Measurements from ENCODE around the gene HSPG2.
"Not testable (repeated sequence)": the region's sequence is repeated elsewhere in the genome, so short reads cannot be mapped to it uniquely, and the experiment has no call there.

- TF ChIP-seq EZH2 (IDR thresholded peaks at IDR 0.05; ENCODE audit: low read length, unreplicated experiment); CTCF (conservative IDR thresholded peaks at IDR 0.05; ENCODE audit: low read depth, low read length): not testable (repeated sequence)
Observed at GRCh38 chr1:21776925-21777324, 160.2 kb downstream of the HSPG2 start.

Measured in PC-3 (cell line).